ENCODE results near the gene ARSB.

ARSB gene

GRCh38 chr5:78731884-78732283 is 253.2 kb downstream of the ARSB start:
- Histone ChIP-seq H3K4me1 (peaks cover 0 to 11% (median 0%) of the 10 kb centered on the region in 10 experiments; a peak in 4 of 20 replicates), H3K27ac (no peak overlapping the region), H3K36me3 (no peaks in the 10 kb centered on the region), H3K4me2 (no peak overlapping the region), H3K27me3 (no peaks in the 10 kb centered on the region), H3K4me3 (no peak overlapping the region), H3K9ac (no peak overlapping the region), H3K9me3 (replicated peaks in 1 of 11) (peaks cover 0 to 8% (median 7%) of the 10 kb centered on the region in 11 experiments; a peak in 8 of 22 replicates), H4K20me1 (no peaks in the 10 kb centered on the region)
- TF ChIP-seq Cebpa-rat (IDR thresholded peaks at IDR 0.05) = no peak

GRCh38 chr5:78730300-78731094 is 254.6 kb downstream of the ARSB start:
- peaks cover 0 to 11% (median 0%) of the 10 kb centered on the region in 10 experiments; a peak in 4 of 20 replicates for H3K4me1 ChIP-seq
- no peak overlapping the region for H3K4me2 ChIP-seq
- H3K36me3 ChIP-seq = no peaks in the 10 kb centered on the region
- H3K9ac ChIP-seq = no peak overlapping the region
- no peaks in the 10 kb centered on the region for H3K27me3 ChIP-seq
- H3K27ac ChIP-seq = no peak overlapping the region
- TF ChIP-seq Cebpa-rat (IDR thresholded peaks at IDR 0.05) = no peak
- H4K20me1 ChIP-seq = no peaks in the 10 kb centered on the region
- H3K9me3 ChIP-seq (replicated peaks in 1 of 11) = peaks cover 0 to 3% (median 2%) of the 10 kb centered on the region in 11 experiments; a peak in 7 of 22 replicates
- no peak overlapping the region for H3K4me3 ChIP-seq

GRCh38 chr5:78727786-78728761 is 257.0 kb downstream of the ARSB start:
- Histone ChIP-seq H3K27ac (no peak overlapping the region), H3K27me3 (no peaks in the 10 kb centered on the region), H3K4me1 (peaks cover 0 to 12% (median 0%) of the 10 kb centered on the region in 10 experiments; a peak in 5 of 20 replicates), H3K4me3 (no peak overlapping the region), H3K9ac (no peak overlapping the region), H3K36me3 (no peaks in the 10 kb centered on the region), H3K9me3 (replicated peaks in 1 of 11) (no peaks in the 10 kb centered on the region), H3K4me2 (no peak overlapping the region; a peak in 1 of 22 replicates), H4K20me1 (no peaks in the 10 kb centered on the region)
- TF ChIP-seq Cebpa-rat (IDR thresholded peaks at IDR 0.05) = no peak
